ENCODE measurements around the gene PACS2.

GRCh38 chr14:105275267-105275946, 39.1 kb upstream of the PACS2 start:
- TF ChIP-seq CTCF (IDR thresholded peaks at IDR 0.05; ENCODE audit: insufficient read depth, low read length): no peak
- TF ChIP-seq POLR2AphosphoS5 (IDR thresholded peaks at IDR 0.05; ENCODE audit: low read depth): no peak

Data from HL-60 (cell line).